A549 (cell line): Measurements from ENCODE around the gene ERGIC1. TPM values are rescaled to one million over a fixed set of nuclear protein-coding genes. Genes with fewer than 3 reads are reported as not detected.

ENCODE experiments used
- ATAC-seq, 2 experiments: fragments of 200-7000 bp in 1 of 2; fragments of >200 bp in 1 of 2; cut with Nextera tagmentation in 1 of 2; cut with Tn5 transposase in 1 of 2; 3 replicates each; pipeline versions ENCODE4 v1.8.0 to v1.9.1; 2018 to 2020; ENCODE audit warnings: mild to moderate bottlenecking in 1 of 2, moderate library complexity in 1 of 2
- CTCF ChIA-PET: fragments of 300-600 bp; sonication (Branson Sonifier 250); formaldehyde crosslinking; extraction: SDS; loops from one replicate; lab custom pipeline; 2021; ENCODE audit warnings: antibody characterized with exemption, inconsistent platforms; lab: Yijun Ruan, JAX
- POLR2A ChIA-PET: fragments of 350-600 bp; formaldehyde crosslinking; extraction: SDS; loops from one replicate; lab custom pipeline; 2021; ENCODE audit warnings: antibody characterized with exemption, inconsistent platforms; lab: Yijun Ruan, JAX
- DNase-seq, 2 experiments: peaks; one replicate each; pipeline versions ENCODE4 v3.0.0 to v3.0.0-alpha.2; 2011 to 2016; ENCODE audit warnings: low read depth in 1 of 2, low spot score in 1 of 2
- FAIRE-seq: peaks from 2 replicates; lab custom pipeline; 2011; peaks lifted over from hg19 to GRCh38; lab: Jason Lieb, UNC
- H3K27ac ChIP-seq, 2 experiments: fragments of >200 bp; sonication (Bioruptor Twin); formaldehyde crosslinking; 3 replicates each; pipeline ENCODE4 v1.5.1; 2016 to 2017
- H3K4me1 ChIP-seq: fragments of >200 bp; sonication (Bioruptor Twin); formaldehyde crosslinking; 3 replicates; pipeline ENCODE4 v1.6.1; 2016
- H3K4me2 ChIP-seq: fragments of >200 bp; sonication (Bioruptor Twin); formaldehyde crosslinking; 3 replicates; pipeline ENCODE4 v1.6.1; 2016
- H3K4me3 ChIP-seq: fragments of >200 bp; sonication (Bioruptor Twin); formaldehyde crosslinking; 3 replicates; pipeline ENCODE4 v1.5.1; 2016
- H3K9me3 ChIP-seq: fragments of >200 bp; sonication (Bioruptor Twin); formaldehyde crosslinking; 3 replicates; pipeline ENCODE4 v1.6.1; 2016
- ATOH8 ChIP-seq: fragments of 250-450 bp; sonication (Bioruptor Pico); IDR thresholded peaks from 2 replicates; pipeline ENCODE4 v1.5.0; 2020; ENCODE audit warnings: low read depth, mild to moderate bottlenecking, moderate library complexity
- CHD4 ChIP-seq: fragments of 200-600 bp; sonication (generic); IDR thresholded peaks from 2 replicates; pipeline ENCODE4 v1.6.1; 2016; ENCODE audit warnings: antibody characterized with exemption, mild to moderate bottlenecking, borderline replicate concordance
- CTCF ChIP-seq: fragments of >200 bp; sonication (Bioruptor Twin); formaldehyde crosslinking; IDR thresholded peaks from 3 replicates; pipeline ENCODE4 v1.5.1; 2016
- EHF ChIP-seq: fragments of 250-450 bp; sonication (Bioruptor Pico); IDR thresholded peaks from 2 replicates; pipeline ENCODE4 v1.5.0; 2020; ENCODE audit warnings: mild to moderate bottlenecking
- FOSL2 ChIP-seq, 2 experiments: fragments of 450-650 bp in 1 of 2; fragments of >200 bp in 1 of 2; sonication (Bioruptor Twin) in 1 of 2; formaldehyde crosslinking; IDR thresholded peaks; 2 replicates each; pipeline versions ENCODE4 v1.5.0 to v1.6.1; 2016 to 2020; ENCODE audit warnings: mild to moderate bottlenecking in 1 of 2, moderate library complexity in 1 of 2
- HEYL ChIP-seq: fragments of 250-450 bp; sonication (Bioruptor Pico); IDR thresholded peaks from 2 replicates; pipeline ENCODE4 v1.8.0; 2021; ENCODE audit warnings: mild to moderate bottlenecking, moderate library complexity
- HOXA7 ChIP-seq: fragments of 250-450 bp; sonication (Bioruptor Pico); IDR thresholded peaks from 2 replicates; pipeline ENCODE4 v1.5.0; 2020; ENCODE audit warnings: mild to moderate bottlenecking, moderate library complexity
- HOXB5 ChIP-seq: fragments of 250-450 bp; sonication (Bioruptor Pico); IDR thresholded peaks from 2 replicates; pipeline ENCODE4 v1.5.0; 2020; ENCODE audit warnings: mild to moderate bottlenecking, moderate library complexity
- JUNB ChIP-seq: fragments of >200 bp; sonication (Bioruptor Twin); formaldehyde crosslinking; IDR thresholded peaks from 2 replicates; pipeline ENCODE4 v1.6.1; 2016
- MAFK ChIP-seq: fragments of 450-650 bp; IDR thresholded peaks from 2 replicates; pipeline ENCODE4 v1.6.1; 2014; ENCODE audit not compliant: partially characterized antibody
- MAZ ChIP-seq: fragments of 150-350 bp; IDR thresholded peaks from 2 replicates; pipeline ENCODE4 v1.6.1; 2014; ENCODE audit warnings: antibody characterized with exemption, low read depth, low read length, borderline replicate concordance
- MYC ChIP-seq: IDR thresholded peaks from 2 replicates; pipeline ENCODE4 v1.6.1; 2012; ENCODE audit warnings: mild to moderate bottlenecking, inconsistent platforms, low read length, improper control_type of control experiment, borderline replicate concordance
- NFE2L2 ChIP-seq: fragments of 150-350 bp; conservative IDR thresholded peaks from 2 replicates; pipeline ENCODE4 v1.6.1; 2014; ENCODE audit warnings: low read length
- NPAS2 ChIP-seq: fragments of 250-450 bp; sonication (Bioruptor Pico); IDR thresholded peaks from 2 replicates; pipeline ENCODE4 v1.8.0; 2022; ENCODE audit warnings: mild to moderate bottlenecking, moderate library complexity, borderline replicate concordance
- NR3C1 ChIP-seq: fragments of >200 bp; sonication (Bioruptor Twin); formaldehyde crosslinking; IDR thresholded peaks from 3 replicates; pipeline ENCODE4 v1.6.1; 2017
- PHF8 ChIP-seq: fragments of 200-600 bp; sonication (generic); IDR thresholded peaks from 2 replicates; pipeline ENCODE4 v1.6.1; 2016; ENCODE audit warnings: low read depth, mild to moderate bottlenecking, antibody characterized with exemption, moderate library complexity, borderline replicate concordance
- RAD21 ChIP-seq, 2 experiments: fragments of >200 bp in 1 of 2; sonication (Bioruptor Twin) in 1 of 2; formaldehyde crosslinking in 1 of 2; IDR thresholded peaks in 1 of 2; conservative IDR thresholded peaks in 1 of 2; 2 replicates in 1 of 2; 3 replicates in 1 of 2; pipeline ENCODE4 v1.6.1; 2012 to 2018; ENCODE audit warnings: inconsistent platforms in 1 of 2
- RARB ChIP-seq: fragments of 250-450 bp; sonication (Bioruptor Pico); IDR thresholded peaks from 2 replicates; pipeline ENCODE4 v1.8.0; 2021; ENCODE audit warnings: mild to moderate bottlenecking, moderate library complexity
- RCOR1 ChIP-seq: fragments of 150-350 bp; IDR thresholded peaks from 2 replicates; pipeline ENCODE4 v1.6.1; 2014; ENCODE audit warnings: antibody characterized with exemption, low read length, low read depth
- RFX5 ChIP-seq: fragments of 450-650 bp; IDR thresholded peaks from 2 replicates; pipeline ENCODE4 v1.7.1; 2014; ENCODE audit warnings: antibody characterized with exemption, mild to moderate bottlenecking, moderate library complexity
- RNF2 ChIP-seq: fragments of 200-600 bp; sonication (generic); IDR thresholded peaks from 2 replicates; pipeline ENCODE4 v1.6.1; 2016; ENCODE audit warnings: low read depth, mild to moderate bottlenecking, antibody characterized with exemption, moderate library complexity, borderline replicate concordance
- ZFP36 ChIP-seq: fragments of 450-650 bp; IDR thresholded peaks from 2 replicates; pipeline ENCODE4 v1.6.1; 2014; ENCODE audit warnings: borderline replicate concordance; ENCODE audit not compliant: partially characterized antibody
- ZNF302 ChIP-seq: fragments of 250-450 bp; sonication (Bioruptor Pico); IDR thresholded peaks from 2 replicates; pipeline ENCODE4 v1.9.0; 2021; ENCODE audit warnings: inconsistent platforms, mild to moderate bottlenecking, moderate library complexity
- ZSCAN20 ChIP-seq: fragments of 250-450 bp; sonication (Bioruptor Pico); IDR thresholded peaks from 2 replicates; pipeline ENCODE4 v1.8.0; 2022; ENCODE audit warnings: mild to moderate bottlenecking, moderate library complexity
- WGBS: methylation state at CpG from one replicate; pipeline ENCODE4 v1.1.6; 2017; ENCODE audit errors: missing lambda C conversion rate; 5-methylcytosine and 5-hydroxymethylcytosine counted together
- polyA plus RNA-seq, 4 experiments: library from polyadenylated mRNA; depleted of rRNA in 3 of 4; stranded (reverse); fragments of >200 nt; fragmentation: RNase III in 1 of 4; extraction: RNeasy Plus Mini Kit Qiagen cat#74134 plus additional on column Dnase treatment in 1 of 4; gene quantifications; 2 replicates in 3 of 4; 3 replicates in 1 of 4; pipeline ENCODE4 v1.2.3, GENCODE V29; 2011 to 2017

Gene ERGIC1
- polyA plus RNA-seq, 2 of the 4 experiments (the other 2 are of a cell fraction), result 176 to 304 TPM

GRCh38 chr5:172983542-172984243 is 149.6 kb downstream of the ERGIC1 start, which contains the start of gene ATP6V0E1 (continued):
- TF ChIP-seq CTCF (no peak), HOXA7 (CRISPR knock-in tag) (no peak)

- TF ChIP-seq NPAS2 (no peak), MYC (no peak), FOSL2 (IDR thresholded peaks at IDR 0.05) (no peak), FOSL2 (CRISPR knock-in tag; IDR thresholded peaks at IDR 0.05) (0 out of 2 replicates have a peak, but pooled peaks have one; percentile 6), RAD21 (conservative IDR thresholded peaks at IDR 0.05 in 1 of 2, IDR thresholded peaks at IDR 0.05 in 1 of 2) (peak; percentile 23 to 29; a peak in 4 of 5 replicates), MAFK (peak; percentile 62), ZFP36 (no peak), HOXB5 (CRISPR knock-in tag) (0 out of 2 replicates have a peak, but pooled peaks have one; percentile 24), RFX5 (no peak), NR3C1 (no peak), CHD4 (no peak)
- WGBS, result 3% methylated on average over 15 of the region's 15 CpGs
- ChIA-PET POLR2A (interaction anchor here (1.2 to 2.0 kb wide), 5 partner anchors 11 to 250 kb away, joined by 3 to 11 read pairs (median 4); partner anchors contain the start of genes BNIP1, NKX2-5 and RPL26L1), CTCF (interaction anchor here (0.7 to 2.9 kb wide), 14 partner anchors 9 to 278 kb away, joined by 3 to 9 read pairs (median 4); partner anchors contain the start of gene RPL26L1)
- Histone ChIP-seq H3K4me2 (peak overlapping the region; percentile 91), H3K4me1 (peaks cover 13% of the 10 kb centered on the region; the same call in 1 of the 3 replicates), H3K27ac (peak overlapping the region; percentile 83 to 95), H3K9me3 (no peaks in the 10 kb centered on the region), H3K4me3 (peak overlapping the region; percentile 87)
- ATAC-seq, result peak; percentile 78 to 82
- FAIRE-seq, result no peak
- DNase-seq, result peak; percentile 69 to 77
Measured at GRCh38 chr5:172984244-172984953, 150.3 kb downstream of the ERGIC1 start.

- POLR2A ChIA-PET, result no interaction called here
- Histone ChIP-seq H3K4me3 (no peak overlapping the region), H3K4me1 (peaks cover 13% of the 10 kb centered on the region; the same call in 1 of the 3 replicates), H3K4me2 (peak overlapping the region; percentile 91)
- TF ChIP-seq HOXB5 (CRISPR knock-in tag) (no peak), CHD4 (no peak), MAZ (no peak), RARB (no peak), NFE2L2 (no peak), EHF (CRISPR knock-in tag) (no peak), ZNF302 (no peak), ZSCAN20 (CRISPR knock-in tag) (no peak), JUNB (no peak), NPAS2 (no peak), ATOH8 (CRISPR knock-in tag) (no peak), PHF8 (no peak), HEYL (CRISPR knock-in tag) (no peak), RNF2 (no peak), MAFK (no peak), RCOR1 (no peak)
- TF ChIP-seq, all 56 proteins: peak for 0
- FAIRE-seq (no peak), ATAC-seq (no peak), DNase-seq (no peak)
- Histone ChIP-seq H3K9me3 (no peaks in the 10 kb centered on the region), H3K27ac (no peak overlapping the region)
- CTCF ChIA-PET, result interaction anchor here (1.9 kb wide), 1 partner anchor 279 kb away, joined by 5 read pairs; no protein-coding TSS in a partner anchor
Measured at GRCh38 chr5:172985596-172985995, 151.5 kb downstream of the ERGIC1 start.
